H1 (cell line): ENCODE measurements around the gene FES. TPM values are rescaled to one million over a fixed set of nuclear protein-coding genes. Genes with fewer than 3 reads are reported as not detected.
"Not testable (repeated sequence)": the region's sequence is repeated elsewhere in the genome, so short reads cannot be mapped to it uniquely, and the experiment has no call there.

Experiments
- CTCF ChIA-PET: fragments of 300-600 bp; sonication (Branson Sonifier 250); formaldehyde crosslinking; loops from one replicate; lab custom pipeline; 2021; ENCODE audit not compliant: partially characterized antibody; lab: Charles Lee
- POLR2A ChIA-PET: fragments of 300-600 bp; sonication (Branson Sonifier 250); formaldehyde crosslinking; loops from one replicate; lab custom pipeline; 2021; ENCODE audit warnings: inconsistent platforms; ENCODE audit not compliant: partially characterized antibody; lab: Charles Lee
- DNase-seq, 2 experiments: peaks; one replicate each; pipeline versions ENCODE4 v3.0.0 to v3.0.0-alpha.2; 2010 to 2022; ENCODE audit warnings: low spot score in 2 of 2, low read depth in 1 of 2, mixed read lengths in 1 of 2
- FAIRE-seq: peaks from 2 replicates; lab custom pipeline; 2011; peaks lifted over from hg19 to GRCh38; lab: Jason Lieb, UNC
- H2AFZ ChIP-seq: 2 replicates; pipeline ENCODE4 v1.8.1; 2012; ENCODE audit warnings: low read length, inconsistent platforms
- H2AK5ac ChIP-seq: 2 replicates; pipeline ENCODE4 v1.6.1; 2013; ENCODE audit warnings: low read depth, low read length
- H2BK120ac ChIP-seq: replicated peaks from 2 replicates; pipeline ENCODE3; 2013; ENCODE audit warnings: low read depth, low read length, inconsistent platforms
- H2BK12ac ChIP-seq: 2 replicates; pipeline ENCODE4 v1.6.1; 2013; ENCODE audit warnings: low read depth, low read length
- H2BK15ac ChIP-seq: 2 replicates; pipeline ENCODE4 v1.6.1; 2013; ENCODE audit warnings: low read length
- H2BK20ac ChIP-seq: 2 replicates; pipeline ENCODE4 v1.6.1; 2013; ENCODE audit warnings: low read length
- H2BK5ac ChIP-seq: 2 replicates; pipeline ENCODE4 v1.6.1; 2013; ENCODE audit warnings: low read depth, low read length
- H3K14ac ChIP-seq: 2 replicates; pipeline ENCODE4 v1.6.1; 2013; ENCODE audit warnings: inconsistent platforms; ENCODE audit not compliant: insufficient read length
- H3K18ac ChIP-seq: 2 replicates; pipeline ENCODE4 v1.6.1; 2013; ENCODE audit warnings: low read length; ENCODE audit errors: extremely low read depth
- H3K23ac ChIP-seq: 2 replicates; pipeline ENCODE4 v1.6.1; 2013; ENCODE audit warnings: inconsistent platforms; ENCODE audit not compliant: insufficient read length
- H3K23me2 ChIP-seq: 2 replicates; pipeline ENCODE4 v1.6.1; 2013; ENCODE audit warnings: low read depth, low read length
- H3K27ac ChIP-seq: 2 replicates; pipeline ENCODE4 v1.6.1; 2011; ENCODE audit warnings: low read depth, low read length, inconsistent platforms
- H3K27me3 ChIP-seq, 4 experiments: replicated peaks in 1 of 4; 1 replicate in 1 of 4; 2 replicates in 3 of 4; pipeline versions ENCODE4 v1.6.1 to v1.8.1; 2011 to 2013; ENCODE audit warnings: low read length in 3 of 4, mild to moderate bottlenecking in 3 of 4, inconsistent platforms in 2 of 4, mixed read lengths in 2 of 4, moderate library complexity in 1 of 4; ENCODE audit not compliant: control insufficient read depth in 3 of 4, insufficient read depth in 3 of 4; ENCODE audit errors: extremely low read depth in 1 of 4
- H3K36me3 ChIP-seq, 4 experiments: 2 replicates each; pipeline versions ENCODE4 v1.6.1 to v1.8.1; 2011 to 2013; ENCODE audit warnings: mild to moderate bottlenecking in 4 of 4, low read length in 3 of 4, moderate library complexity in 2 of 4, control low read depth in 1 of 4, inconsistent platforms in 1 of 4; ENCODE audit not compliant: insufficient read depth in 4 of 4, control insufficient read depth in 2 of 4
- H3K4ac ChIP-seq: replicated peaks from 2 replicates; pipeline ENCODE3; 2013; ENCODE audit warnings: low read length, low read depth, mixed read lengths, inconsistent platforms; ENCODE audit not compliant: insufficient read length
- H3K4me1 ChIP-seq, 4 experiments: replicated peaks in 1 of 4; 1 replicate in 1 of 4; 2 replicates in 3 of 4; pipeline versions ENCODE4 v1.6.1 to v1.8.1; 2011 to 2013; ENCODE audit warnings: low read length in 3 of 4, inconsistent platforms in 2 of 4, mixed read lengths in 1 of 4; ENCODE audit not compliant: insufficient read depth in 4 of 4, control insufficient read depth in 3 of 4
- H3K4me2 ChIP-seq, 2 experiments: 2 replicates each; pipeline versions ENCODE4 v1.6.1 to v1.8.1; 2011 to 2013; ENCODE audit warnings: low read depth in 2 of 2, low read length in 2 of 2, control low read depth in 1 of 2, inconsistent platforms in 1 of 2, mild to moderate bottlenecking in 1 of 2; ENCODE audit not compliant: insufficient read depth in 1 of 2
- H3K4me3 ChIP-seq, 4 experiments: fragments of 200-600, 300-600 bp in 1 of 4; sonication (generic), shearing (Covaris generic), sonication (Bioruptor Twin) in 1 of 4; 2 replicates each; pipeline versions ENCODE4 v1.5.1 to v1.8.1; 2011 to 2016; ENCODE audit warnings: low read length in 4 of 4, low read depth in 3 of 4, control low read depth in 2 of 4, inconsistent platforms in 2 of 4, mild to moderate bottlenecking in 2 of 4, mixed read lengths in 1 of 4, moderate library complexity in 1 of 4; ENCODE audit not compliant: insufficient read depth in 2 of 4; ENCODE audit errors: extremely low read depth in 1 of 4
- H3K56ac ChIP-seq: replicated peaks from 2 replicates; pipeline ENCODE3; 2013; ENCODE audit warnings: low read depth, mild to moderate bottlenecking, mixed read lengths, low read length, inconsistent platforms; ENCODE audit not compliant: insufficient read length
- H3K79me1 ChIP-seq: 2 replicates; pipeline ENCODE4 v1.6.1; 2013; ENCODE audit warnings: low read depth, low read length, control low read depth
- H3K79me2 ChIP-seq, 2 experiments: 2 replicates each; pipeline versions ENCODE4 v1.6.1 to v1.8.1; 2012 to 2013; ENCODE audit warnings: low read length in 2 of 2, mild to moderate bottlenecking in 2 of 2, inconsistent platforms in 1 of 2; ENCODE audit not compliant: insufficient read depth in 2 of 2, control insufficient read depth in 1 of 2
- H3K9ac ChIP-seq, 4 experiments: replicated peaks in 1 of 4; 1 replicate in 1 of 4; 2 replicates in 3 of 4; pipeline versions ENCODE4 v1.6.1 to v1.8.1; 2011 to 2013; ENCODE audit warnings: low read depth in 3 of 4, low read length in 3 of 4, control low read depth in 2 of 4, mild to moderate bottlenecking in 2 of 4, moderate library complexity in 2 of 4, inconsistent platforms in 1 of 4; ENCODE audit errors: extremely low read depth in 1 of 4
- H3K9me3 ChIP-seq, 2 experiments: 2 replicates each; pipeline versions ENCODE4 v1.6.1 to v1.8.1; 2012 to 2013; ENCODE audit warnings: mild to moderate bottlenecking in 2 of 2, moderate library complexity in 2 of 2, control low read depth in 1 of 2, inconsistent platforms in 1 of 2, low read depth in 1 of 2, low read length in 1 of 2, mixed read lengths in 1 of 2; ENCODE audit not compliant: insufficient read depth in 2 of 2
- H4K20me1 ChIP-seq, 2 experiments: replicated peaks in 1 of 2; 2 replicates each; pipeline versions ENCODE3 to v1.8.1; 2011 to 2013; ENCODE audit warnings: inconsistent platforms in 2 of 2, low read length in 2 of 2, mild to moderate bottlenecking in 1 of 2; ENCODE audit not compliant: insufficient read depth in 2 of 2, control insufficient read depth in 1 of 2
- H4K5ac ChIP-seq: 2 replicates; pipeline ENCODE4 v1.6.1; 2013; ENCODE audit warnings: low read length, low read depth, mixed read lengths, inconsistent platforms; ENCODE audit not compliant: insufficient read length
- H4K8ac ChIP-seq: 2 replicates; pipeline ENCODE4 v1.8.0; 2013; ENCODE audit warnings: mild to moderate bottlenecking, moderate library complexity, low read length, inconsistent platforms; ENCODE audit not compliant: insufficient read depth; ENCODE audit errors: extremely low read depth
- H4K91ac ChIP-seq: replicated peaks from 2 replicates; pipeline ENCODE3; 2013; ENCODE audit warnings: low read length, mixed read lengths, inconsistent platforms; ENCODE audit not compliant: insufficient read length
- WGBS, 2 experiments: shearing (Covaris generic) in 1 of 2; methylation state at CpG; one replicate each; pipeline versions ENCODE4 v1.1.6 to v1.1.7; 2013 to 2015; ENCODE audit warnings: low lambda C conversion rate in 2 of 2, mixed read lengths in 2 of 2, inconsistent platforms in 1 of 2, low coverage in 1 of 2, missing lambda C conversion rate in 1 of 2; ENCODE audit not compliant: insufficient replicate concordance in 2 of 2, insufficient coverage in 1 of 2, insufficient read length in 1 of 2; ENCODE audit errors: extremely low coverage in 1 of 2, missing lambda C conversion rate in 1 of 2; 5-methylcytosine and 5-hydroxymethylcytosine counted together
- polyA plus RNA-seq, 7 experiments: library from polyadenylated mRNA; depleted of rRNA in 3 of 7; stranded (reverse) in 5 of 7; unstranded in 2 of 7; fragments of >200 nt in 5 of 7; fragments of 200-250 nt in 2 of 7; gene quantifications; 1 replicate in 5 of 7; 2 replicates in 1 of 7; 4 replicates in 1 of 7; pipeline versions ENCODE4 v1.2.1 to v1.2.3, GENCODE V29; 2011 to 2013; ENCODE audit warnings: missing spikeins in 2 of 7, mixed read lengths in 2 of 7
- total RNA-seq: library from RNA; stranded (reverse); fragmentation: NEBNext Ultra II Directional; extraction: Animal tissue kit (Norgen Biotek cat#: 25700); gene quantifications from 2 replicates; pipeline ENCODE4 v1.2.1, GENCODE V29; 2021

Gene FES
- total and polyA plus RNA-seq, 2 of the 8 experiments (the other 6 are each of a cell fraction or from before 2014, with no cell fraction given): 8.5 to 8.6 TPM

GRCh38 chr15:90922712-90923322 lies 38.5 kb downstream of the FES start:
- not testable (repeated sequence) for H3K18ac ChIP-seq, H2BK5ac ChIP-seq, H3K36me3 ChIP-seq, H3K4me2 ChIP-seq, H3K79me1 ChIP-seq, H3K56ac ChIP-seq, H2BK12ac ChIP-seq, H4K20me1 ChIP-seq, H3K4ac ChIP-seq, H4K5ac ChIP-seq, H3K27ac ChIP-seq, H2AFZ ChIP-seq, DNase-seq, H4K91ac ChIP-seq, FAIRE-seq, H3K79me2 ChIP-seq, H3K4me1 ChIP-seq, H2BK20ac ChIP-seq, H2AK5ac ChIP-seq, H2BK15ac ChIP-seq, H3K9ac ChIP-seq, H3K9me3 ChIP-seq, H4K8ac ChIP-seq, H3K23ac ChIP-seq, H3K4me3 ChIP-seq, H3K23me2 ChIP-seq, H3K27me3 ChIP-seq, H3K14ac ChIP-seq, H2BK120ac ChIP-seq
- 89% methylated on average over 7 of the region's 7 CpGs; no CpG with 5 or more reads in 1 of the 2 experiments for WGBS, 2 experiments
- ChIA-PET CTCF (interaction anchor here (0.7 to 4.6 kb wide), 7 partner anchors 10 to 67 kb away, joined by 3 to 58 read pairs (median 4); partner anchors contain the start of genes FES, HDDC3 and UNC45A), POLR2A (interaction anchor here (0.9 to 1.7 kb wide), 3 partner anchors 16 to 72 kb away, joined by 3 to 4 read pairs (median 4); partner anchors contain the start of gene PRC1)
